Measurements from ENCODE around the gene TRMT61B. TPM values are rescaled to one million over a fixed set of nuclear protein-coding genes. Genes with fewer than 3 reads are reported as not detected.

The TRMT61B gene
- total and polyA plus RNA-seq, 2 of the 13 experiments (the other 11 are each of a cell fraction or from before 2014, with no cell fraction given) = 19.7 to 23.5 TPM

GRCh38 chr2:28894470-28895188 is 24.5 kb upstream of the TRMT61B start, which contains the start of gene WDR43 (continued):
- TF ChIP-seq CBX2 (IDR thresholded peaks at IDR 0.05; ENCODE audit: low read depth, low read length) (no peak), CBX2 (CRISPR knock-in tag; IDR thresholded peaks at IDR 0.05; ENCODE audit: low read depth) (no peak; the same call in 1 of the 2 replicates), RNF219 (CRISPR knock-in tag; IDR thresholded peaks at IDR 0.05) (no peak; the same call in 1 of the 2 replicates), POLR2G (IDR thresholded peaks at IDR 0.05; ENCODE audit: low read depth, low read length) (peak; percentile 98), E2F2 (CRISPR knock-in tag; IDR thresholded peaks at IDR 0.05; ENCODE audit: borderline replicate concordance) (no peak), HOXA3 (CRISPR knock-in tag; IDR thresholded peaks at IDR 0.05) (peak; percentile 76), RFX1 (IDR thresholded peaks at IDR 0.05) (no peak), ZNF709 (CRISPR knock-in tag; IDR thresholded peaks at IDR 0.05) (peak; percentile 59; the same call in 1 of the 2 replicates), NFE2L1 (CRISPR knock-in tag; IDR thresholded peaks at IDR 0.05; ENCODE audit: borderline replicate concordance) (peak; percentile 94; the same call in 1 of the 2 replicates), TP53 (CRISPR knock-in tag; conservative IDR thresholded peaks at IDR 0.05) (no peak), ZC3H4 (CRISPR knock-in tag; IDR thresholded peaks at IDR 0.05; ENCODE audit: borderline replicate concordance) (peak; percentile 81; the same call in 1 of the 2 replicates), ZNF34 (CRISPR knock-in tag; IDR thresholded peaks at IDR 0.05; ENCODE audit: borderline replicate concordance) (peak; percentile 92), ZNF569 (CRISPR knock-in tag; IDR thresholded peaks at IDR 0.05; ENCODE audit: borderline replicate concordance) (no peak; the same call in 1 of the 2 replicates), SKI (IDR thresholded peaks at IDR 0.05; ENCODE audit: partially characterized antibody) (peak; percentile 40), EHMT2 (IDR thresholded peaks at IDR 0.05; ENCODE audit: borderline replicate concordance, low read depth, low read length) (no peak), SNRNP70 (IDR thresholded peaks at IDR 0.05; ENCODE audit: low read depth, low read length) (no peak), CHD4 (IDR thresholded peaks at IDR 0.05; ENCODE audit: borderline replicate concordance, low read length) (no peak; the same call in 1 of the 2 replicates), JARID2 (CRISPR knock-in tag; IDR thresholded peaks at IDR 0.05; ENCODE audit: insufficient replicate concordance) (no peak), DMAP1 (CRISPR knock-in tag; IDR thresholded peaks at IDR 0.05) (peak; percentile 100), SIX4 (CRISPR knock-in tag; IDR thresholded peaks at IDR 0.05) (no peak; the same call in 1 of the 2 replicates), ELF4 (CRISPR knock-in tag; IDR thresholded peaks at IDR 0.05; ENCODE audit: borderline replicate concordance) (peak; percentile 65; the same call in 1 of the 2 replicates), SP140L (CRISPR knock-in tag; IDR thresholded peaks at IDR 0.05; ENCODE audit: borderline replicate concordance) (no peak), NFKBIZ (CRISPR knock-in tag; IDR thresholded peaks at IDR 0.05) (peak; percentile 92), ZNF749 (CRISPR knock-in tag; IDR thresholded peaks at IDR 0.05; ENCODE audit: borderline replicate concordance) (peak; percentile 70; the same call in 1 of the 2 replicates)
- TF ChIP-seq, protein P1, sequence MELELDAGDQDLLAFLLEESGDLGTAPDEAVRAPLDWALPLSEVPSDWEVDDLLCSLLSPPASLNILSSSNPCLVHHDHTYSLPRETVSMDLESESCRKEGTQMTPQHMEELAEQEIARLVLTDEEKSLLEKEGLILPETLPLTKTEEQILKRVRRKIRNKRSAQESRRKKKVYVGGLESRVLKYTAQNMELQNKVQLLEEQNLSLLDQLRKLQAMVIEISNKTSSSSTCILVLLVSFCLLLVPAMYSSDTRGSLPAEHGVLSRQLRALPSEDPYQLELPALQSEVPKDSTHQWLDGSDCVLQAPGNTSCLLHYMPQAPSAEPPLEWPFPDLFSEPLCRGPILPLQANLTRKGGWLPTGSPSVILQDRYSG (CRISPR knock-in tag; IDR thresholded peaks at IDR 0.05) = no peak; the same call in 1 of the 2 replicates
- TF ChIP-seq, protein P2, sequence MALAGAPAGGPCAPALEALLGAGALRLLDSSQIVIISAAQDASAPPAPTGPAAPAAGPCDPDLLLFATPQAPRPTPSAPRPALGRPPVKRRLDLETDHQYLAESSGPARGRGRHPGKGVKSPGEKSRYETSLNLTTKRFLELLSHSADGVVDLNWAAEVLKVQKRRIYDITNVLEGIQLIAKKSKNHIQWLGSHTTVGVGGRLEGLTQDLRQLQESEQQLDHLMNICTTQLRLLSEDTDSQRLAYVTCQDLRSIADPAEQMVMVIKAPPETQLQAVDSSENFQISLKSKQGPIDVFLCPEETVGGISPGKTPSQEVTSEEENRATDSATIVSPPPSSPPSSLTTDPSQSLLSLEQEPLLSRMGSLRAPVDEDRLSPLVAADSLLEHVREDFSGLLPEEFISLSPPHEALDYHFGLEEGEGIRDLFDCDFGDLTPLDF (CRISPR knock-in tag; IDR thresholded peaks at IDR 0.05) = no peak
